Measurements from ENCODE around the gene BBS1. TPM values are rescaled to one million over a fixed set of nuclear protein-coding genes. Genes with fewer than 3 reads are reported as not detected.

Gene BBS1
- total RNA-seq, 1 experiment from 2014 or later = 29.8 TPM

GRCh38 chr11:66484806-66485380 lies 25.5 kb upstream of the BBS1 start:
- Histone ChIP-seq H3K9ac (ENCODE audit: low read length) (no peak overlapping the region), H3K27me3 (ENCODE audit: insufficient read depth, low read length) (no peaks in the 10 kb centered on the region), H3K27ac (ENCODE audit: low read depth, low read length) (no peak overlapping the region), H3K4me3 (replicated peaks in 1 of 2; ENCODE audit: low read depth in 1 of 2, low read length in 2 of 2) (no peak overlapping the region), H3K4me2 (ENCODE audit: low read length) (no peak overlapping the region), H3K36me3 (ENCODE audit: control insufficient read depth in 1 of 2, insufficient read depth in 2 of 2, low read length in 2 of 2) (peaks cover 0 to 8% of the 10 kb centered on the region in 2 experiments; a peak in 2 of 4 replicates), H3K4me1 (ENCODE audit: control insufficient read depth in 1 of 2, insufficient read depth in 2 of 2, low read length in 2 of 2) (peaks cover 8 to 10% of the 10 kb centered on the region in 2 experiments; a peak in 1 of 4 replicates), H3K9me2 (ENCODE audit: insufficient read depth) (no peaks in the 10 kb centered on the region), H2AFZ (ENCODE audit: low read depth, low read length, poor library complexity, severe bottlenecking) (no peak overlapping the region), H3K9me3 (ENCODE audit: control insufficient read depth in 1 of 2, insufficient read depth in 1 of 2, low read depth in 1 of 2, low read length in 2 of 2) (no peaks in the 10 kb centered on the region), H3K79me2 (ENCODE audit: insufficient read depth, low read length) (no peaks in the 10 kb centered on the region), H4K20me1 (ENCODE audit: insufficient read depth) (no peaks in the 10 kb centered on the region)
- no TSS peak for BruUV-seq (replicated peaks)
- no peak for ATAC-seq
- intact Hi-C loops (cut with micrococcal nuclease) = no loop called here
- ChIA-PET RAD21 (ENCODE audit: low non-redundant PET in 1 of 2, low total read pairs in 2 of 2, uncharacterized antibody in 2 of 2, unreplicated experiment in 2 of 2) (no interaction called here), CTCF (interaction anchor here (1.6 kb wide), 1 partner anchor 193 kb away, joined by 4 read pairs; the partner anchor contains the start of gene RBM4B), POLR2A (no interaction called here)
- TF ChIP-seq, protein P1, sequence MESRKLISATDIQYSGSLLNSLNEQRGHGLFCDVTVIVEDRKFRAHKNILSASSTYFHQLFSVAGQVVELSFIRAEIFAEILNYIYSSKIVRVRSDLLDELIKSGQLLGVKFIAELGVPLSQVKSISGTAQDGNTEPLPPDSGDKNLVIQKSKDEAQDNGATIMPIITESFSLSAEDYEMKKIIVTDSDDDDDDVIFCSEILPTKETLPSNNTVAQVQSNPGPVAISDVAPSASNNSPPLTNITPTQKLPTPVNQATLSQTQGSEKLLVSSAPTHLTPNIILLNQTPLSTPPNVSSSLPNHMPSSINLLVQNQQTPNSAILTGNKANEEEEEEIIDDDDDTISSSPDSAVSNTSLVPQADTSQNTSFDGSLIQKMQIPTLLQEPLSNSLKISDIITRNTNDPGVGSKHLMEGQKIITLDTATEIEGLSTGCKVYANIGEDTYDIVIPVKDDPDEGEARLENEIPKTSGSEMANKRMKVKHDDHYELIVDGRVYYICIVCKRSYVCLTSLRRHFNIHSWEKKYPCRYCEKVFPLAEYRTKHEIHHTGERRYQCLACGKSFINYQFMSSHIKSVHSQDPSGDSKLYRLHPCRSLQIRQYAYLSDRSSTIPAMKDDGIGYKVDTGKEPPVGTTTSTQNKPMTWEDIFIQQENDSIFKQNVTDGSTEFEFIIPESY (IDR thresholded peaks at IDR 0.05; ENCODE audit: extremely low read depth, insufficient replicate concordance, low read length) = no peak
- TF ChIP-seq MAX (IDR thresholded peaks at IDR 0.05) (no peak), ZNF274 (IDR thresholded peaks at IDR 0.05; ENCODE audit: low read depth, low read length) (no peak), SIN3A (IDR thresholded peaks at IDR 0.05; ENCODE audit: low read depth) (no peak), ZFX (IDR thresholded peaks at IDR 0.05) (no peak), TCF7L2 (IDR thresholded peaks at IDR 0.05; ENCODE audit: borderline replicate concordance, extremely low read depth, insufficient read depth, insufficient read length) (no peak), ATF3 (IDR thresholded peaks at IDR 0.05) (no peak), EZH2 (IDR thresholded peaks at IDR 0.05) (no peak), RAD21 (IDR thresholded peaks at IDR 0.05; ENCODE audit: low read depth) (no peak)
- no peak for DNase-seq (ENCODE audit: low read depth, low spot score)
